MCF 10A (cell line): ENCODE data around the gene KIAA1586. TPM values are rescaled to one million over a fixed set of nuclear protein-coding genes. Genes with fewer than 3 reads are reported as not detected.
A peak's percentile ranks its signal among the peaks of the same experiment; 100 is the strongest.

Experiments used
- BruUV-seq: library from RNA; stranded (reverse); fragments of 400-500 nt; replicated peaks from 2 replicates; lab custom pipeline; 2021; lab: Mats Ljungman, UMichigan
- CTCF ChIA-PET: fragments of 300-600 bp; sonication (Branson Sonifier 250); formaldehyde crosslinking; extraction: SDS; loops from one replicate; lab custom pipeline; 2021; ENCODE audit warnings: antibody characterized with exemption, inconsistent platforms; lab: Yijun Ruan, JAX
- POLR2A ChIA-PET: fragments of 300-600, 350-650 bp; sonication (Branson Sonifier 250); formaldehyde crosslinking; extraction: SDS; loops from one replicate; lab custom pipeline; 2020; ENCODE audit warnings: antibody characterized with exemption, inconsistent platforms; lab: Yijun Ruan, JAX
- DNase-seq: peaks from one replicate; pipeline ENCODE4 v3.0.0-alpha.2; 2018; ENCODE audit not compliant: unreplicated experiment
- H3K27ac Mint-ChIP-seq: one replicate; pipeline ENCODE4 v1.8.0; 2022; ENCODE audit warnings: mild to moderate bottlenecking, low read depth, mixed read lengths; ENCODE audit not compliant: unreplicated experiment
- H3K27me3 Mint-ChIP-seq: one replicate; pipeline ENCODE4 v1.8.0; 2022; ENCODE audit warnings: mixed read lengths; ENCODE audit not compliant: insufficient read depth, unreplicated experiment
- H3K36me3 Mint-ChIP-seq: one replicate; pipeline ENCODE4 v1.8.0; 2022; ENCODE audit warnings: mild to moderate bottlenecking, moderate library complexity, mixed read lengths; ENCODE audit not compliant: insufficient read depth, unreplicated experiment
- H3K4me1 Mint-ChIP-seq: one replicate; pipeline ENCODE4 v1.8.0; 2022; ENCODE audit warnings: mixed read lengths; ENCODE audit not compliant: insufficient read depth, unreplicated experiment
- H3K4me3 Mint-ChIP-seq: one replicate; pipeline ENCODE4 v1.8.0; 2022; ENCODE audit warnings: mild to moderate bottlenecking, moderate library complexity, mixed read lengths; ENCODE audit not compliant: unreplicated experiment
- H3K9me3 Mint-ChIP-seq: one replicate; pipeline ENCODE4 v1.8.0; 2022; ENCODE audit warnings: mixed read lengths; ENCODE audit not compliant: unreplicated experiment
- intact Hi-C: fragments of 100-400 bp; cut with micrococcal nuclease; formaldehyde crosslinking; loops from 2 replicates; pipeline ENCODE4 v1.14.1; 2022
- total RNA-seq: library from RNA; stranded (reverse); gene quantifications from 2 replicates; pipeline ENCODE4 v1.2.3, GENCODE V29; 2022
- TF ChIP-seq, protein P1 (sequence below): fragments of 200-600 bp; IDR thresholded peaks from one replicate; pipeline ENCODE4 v1.8.0; 2022; ENCODE audit warnings: antibody characterized with exemption, mild to moderate bottlenecking; ENCODE audit not compliant: unreplicated experiment

Gene KIAA1586
- total RNA-seq, 1 experiment from 2014 or later = 15.3 TPM

DNA sequence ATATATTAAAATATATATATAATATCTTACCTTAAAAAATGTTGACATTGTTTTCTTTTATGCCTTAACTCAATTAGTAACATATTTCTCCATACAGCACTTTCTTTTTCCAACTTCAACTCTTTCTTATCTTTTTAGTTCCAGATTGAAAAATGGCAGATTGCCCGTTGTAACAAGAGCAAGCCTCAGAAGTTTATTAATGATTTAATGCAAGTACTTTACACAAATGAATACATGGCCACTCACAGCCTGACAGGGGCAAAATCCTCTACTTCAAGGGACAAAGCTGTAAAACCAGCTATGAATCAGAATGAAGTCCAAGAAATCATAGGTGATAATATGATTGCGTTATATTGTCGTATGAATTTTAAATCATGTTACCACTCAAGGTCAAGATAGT is 29.4 kb upstream of the KIAA1586 start:
- Mint-ChIP-seq H3K36me3 (peaks cover 5% of the 10 kb centered on the region), H3K9me3 (no peaks in the 10 kb centered on the region), H3K4me1 (peaks cover 12% of the 10 kb centered on the region), H3K4me3 (no peak overlapping the region), H3K27ac (no peak overlapping the region), H3K27me3 (no peaks in the 10 kb centered on the region)
- DNase-seq = no peak
- CTCF ChIA-PET = interaction anchor here (0.7 to 5.1 kb wide), 6 partner anchors 19 to 300 kb away, joined by 3 to 112 read pairs (median 4); partner anchors contain the start of genes BEND6 and PRIM2
- intact Hi-C loops = no loop called here
- TF ChIP-seq, protein P1, sequence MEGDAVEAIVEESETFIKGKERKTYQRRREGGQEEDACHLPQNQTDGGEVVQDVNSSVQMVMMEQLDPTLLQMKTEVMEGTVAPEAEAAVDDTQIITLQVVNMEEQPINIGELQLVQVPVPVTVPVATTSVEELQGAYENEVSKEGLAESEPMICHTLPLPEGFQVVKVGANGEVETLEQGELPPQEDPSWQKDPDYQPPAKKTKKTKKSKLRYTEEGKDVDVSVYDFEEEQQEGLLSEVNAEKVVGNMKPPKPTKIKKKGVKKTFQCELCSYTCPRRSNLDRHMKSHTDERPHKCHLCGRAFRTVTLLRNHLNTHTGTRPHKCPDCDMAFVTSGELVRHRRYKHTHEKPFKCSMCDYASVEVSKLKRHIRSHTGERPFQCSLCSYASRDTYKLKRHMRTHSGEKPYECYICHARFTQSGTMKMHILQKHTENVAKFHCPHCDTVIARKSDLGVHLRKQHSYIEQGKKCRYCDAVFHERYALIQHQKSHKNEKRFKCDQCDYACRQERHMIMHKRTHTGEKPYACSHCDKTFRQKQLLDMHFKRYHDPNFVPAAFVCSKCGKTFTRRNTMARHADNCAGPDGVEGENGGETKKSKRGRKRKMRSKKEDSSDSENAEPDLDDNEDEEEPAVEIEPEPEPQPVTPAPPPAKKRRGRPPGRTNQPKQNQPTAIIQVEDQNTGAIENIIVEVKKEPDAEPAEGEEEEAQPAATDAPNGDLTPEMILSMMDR = no peak
- no TSS peak for BruUV-seq
- POLR2A ChIA-PET = no interaction called here

DNA sequence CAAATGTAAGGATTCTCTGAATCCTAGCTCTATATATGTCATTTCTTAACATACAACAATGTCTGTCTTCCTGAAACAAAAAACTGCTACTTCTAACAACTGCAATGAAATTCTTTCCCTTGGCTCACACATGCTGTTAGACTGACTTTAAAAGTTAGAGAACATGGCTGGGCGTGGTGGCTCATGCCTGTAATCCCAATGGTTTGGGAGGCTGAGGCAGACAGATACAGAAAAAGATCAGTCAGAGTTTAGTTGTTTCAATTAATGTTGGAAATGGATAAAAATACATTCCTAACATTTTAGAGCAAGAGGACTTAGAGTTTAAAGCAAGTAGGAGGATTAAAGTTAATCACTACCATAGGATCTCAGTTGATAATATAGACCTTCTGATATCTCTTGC is 28.7 kb upstream of the KIAA1586 start:
- Mint-ChIP-seq H3K4me3 (no peak overlapping the region), H3K27me3 (no peaks in the 10 kb centered on the region), H3K36me3 (peaks cover 4% of the 10 kb centered on the region), H3K27ac (no peak overlapping the region), H3K4me1 (peaks cover 11% of the 10 kb centered on the region), H3K9me3 (no peaks in the 10 kb centered on the region)
- no peak for DNase-seq
- POLR2A ChIA-PET = no interaction called here
- TF ChIP-seq, protein P1 = no peak
- BruUV-seq = no TSS peak
- CTCF ChIA-PET = interaction anchor here (0.7 to 5.1 kb wide), 7 partner anchors 19 to 309 kb away, joined by 3 to 112 read pairs (median 4); partner anchors contain the start of genes BEND6 and PRIM2
- intact Hi-C loops = no loop called here

DNA sequence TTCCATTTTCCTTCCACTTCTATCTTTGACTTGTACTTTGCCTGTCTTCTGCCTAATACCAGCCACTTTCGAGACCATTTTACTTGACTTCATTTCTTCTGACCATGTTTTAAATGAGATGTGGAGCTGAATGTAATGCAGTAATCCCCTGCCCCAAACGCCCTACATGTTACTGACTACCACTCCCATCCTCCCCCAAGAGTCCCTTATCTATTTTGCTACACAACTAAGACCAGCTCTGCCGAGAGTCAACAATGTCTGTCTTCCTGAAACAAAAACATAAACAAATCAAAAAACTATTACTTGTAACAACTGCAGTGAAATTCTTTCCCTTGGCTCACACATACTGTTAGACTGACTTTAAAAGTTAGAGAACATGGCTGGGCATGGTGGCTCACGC is 27.1 kb upstream of the KIAA1586 start:
- Mint-ChIP-seq H3K4me1 (no peaks in the 10 kb centered on the region), H3K4me3 (no peak overlapping the region), H3K36me3 (no peaks in the 10 kb centered on the region), H3K27ac (no peak overlapping the region), H3K9me3 (peaks cover 1% of the 10 kb centered on the region), H3K27me3 (no peaks in the 10 kb centered on the region)
- intact Hi-C loops = no loop called here
- DNase-seq = no peak
- TF ChIP-seq, protein P1 = no peak
- no TSS peak for BruUV-seq
- ChIA-PET CTCF (interaction anchor here (0.6 to 5.1 kb wide), 13 partner anchors 9 to 297 kb away, joined by 3 to 112 read pairs (median 6); partner anchors contain the start of genes BEND6 and PRIM2), POLR2A (interaction anchor here (0.7 kb wide), 1 partner anchor 119 kb away, joined by 3 read pairs; no protein-coding TSS in a partner anchor)

DNA sequence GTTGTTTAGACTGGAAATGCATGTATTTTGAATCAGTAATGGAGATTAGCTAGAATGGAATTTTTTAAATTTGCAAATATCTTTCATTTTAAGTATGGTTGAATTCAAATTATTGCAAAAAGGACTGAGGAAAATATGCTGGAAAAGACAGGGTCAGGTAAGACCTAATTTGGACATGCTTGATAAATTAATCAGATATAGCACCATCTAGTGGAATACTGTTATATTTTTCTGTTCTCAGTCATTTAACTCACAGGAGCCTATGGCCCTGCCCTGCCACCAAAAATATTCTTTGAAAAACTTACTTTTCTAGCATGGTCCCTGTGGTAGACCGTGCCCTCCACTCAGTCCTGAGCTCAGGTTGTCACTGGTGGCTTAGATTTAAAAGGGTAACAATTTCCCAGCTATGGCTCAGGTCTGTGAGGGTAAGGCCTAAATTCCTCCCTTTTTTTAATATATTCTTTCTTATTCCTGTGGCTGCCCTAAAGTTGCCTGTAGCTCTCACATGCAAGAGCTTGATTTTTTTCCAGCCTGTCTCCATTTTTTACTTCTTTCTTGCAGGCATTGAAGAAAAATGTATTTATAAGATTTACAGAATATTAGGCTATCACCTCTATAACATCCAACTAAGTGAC is 25.3 kb upstream of the KIAA1586 start:
- Mint-ChIP-seq H3K4me3 (no peak overlapping the region), H3K36me3 (no peaks in the 10 kb centered on the region), H3K27ac (no peak overlapping the region), H3K9me3 (peaks cover 8% of the 10 kb centered on the region), H3K4me1 (no peaks in the 10 kb centered on the region), H3K27me3 (no peaks in the 10 kb centered on the region)
- CTCF ChIA-PET = interaction anchor here (0.6 to 5.1 kb wide), 43 partner anchors 10 to 681 kb away, joined by 3 to 112 read pairs (median 4); partner anchors contain the start of genes BEND6 and PRIM2
- TF ChIP-seq, protein P1 = peak; percentile 38
- POLR2A ChIA-PET = interaction anchor here (1.5 to 2.2 kb wide), 2 partner anchors 66 to 117 kb away, joined by 5 to 10 read pairs; partner anchors contain the start of gene BEND6
- no TSS peak for BruUV-seq
- DNase-seq = peak; percentile 42
- intact Hi-C loops = loop anchor here (1.0 to 10.0 kb wide), 3 partner anchors 66 to 294 kb away; partner anchors contain the start of genes BEND6 and PRIM2
